H9 (cell line): Measurements from ENCODE around the gene LRRC27. TPM values are rescaled to one million over a fixed set of nuclear protein-coding genes. Genes with fewer than 3 reads are reported as not detected.

Experiments
- DNase-seq: peaks from one replicate; pipeline ENCODE4 v3.0.0-alpha.2; 2017
- H2AFZ ChIP-seq: one replicate; pipeline ENCODE4 v1.6.1; 2013; ENCODE audit warnings: mild to moderate bottlenecking, low read length, control low read depth, moderate library complexity
- H2AK5ac ChIP-seq: 2 replicates; pipeline ENCODE4 v1.6.1; 2013; ENCODE audit warnings: low read length, control low read depth, mixed read lengths; ENCODE audit not compliant: insufficient read length
- H2BK120ac ChIP-seq: one replicate; pipeline ENCODE4 v1.6.1; 2013; ENCODE audit warnings: low read depth, mild to moderate bottlenecking, low read length, control low read depth, inconsistent platforms; ENCODE audit not compliant: poor library complexity, severe bottlenecking
- H2BK12ac ChIP-seq: 2 replicates; pipeline ENCODE4 v1.6.1; 2013; ENCODE audit warnings: low read length, control low read depth, mixed read lengths, low read depth; ENCODE audit not compliant: insufficient read length
- H2BK15ac ChIP-seq: 2 replicates; pipeline ENCODE4 v1.6.1; 2013; ENCODE audit warnings: low read depth, low read length, control low read depth
- H2BK20ac ChIP-seq: one replicate; pipeline ENCODE4 v1.6.1; 2013; ENCODE audit warnings: low read depth, mild to moderate bottlenecking, low read length, control low read depth, inconsistent platforms; ENCODE audit not compliant: poor library complexity, severe bottlenecking
- H2BK5ac ChIP-seq: 2 replicates; pipeline ENCODE4 v1.6.1; 2013; ENCODE audit warnings: low read length, control low read depth, mixed read lengths; ENCODE audit not compliant: insufficient read length
- H3K14ac ChIP-seq: 2 replicates; pipeline ENCODE4 v1.6.1; 2013; ENCODE audit warnings: low read length, control low read depth; ENCODE audit not compliant: insufficient read depth
- H3K18ac ChIP-seq: 2 replicates; pipeline ENCODE4 v1.6.1; 2013; ENCODE audit warnings: low read depth, mild to moderate bottlenecking, mixed read lengths, low read length, control low read depth; ENCODE audit not compliant: insufficient read length
- H3K23ac ChIP-seq: 2 replicates; pipeline ENCODE4 v1.6.1; 2013; ENCODE audit warnings: low read length, control low read depth, mixed read lengths, low read depth; ENCODE audit not compliant: insufficient read length
- H3K23me2 ChIP-seq: 2 replicates; pipeline ENCODE4 v1.6.1; 2013; ENCODE audit warnings: low read depth, mild to moderate bottlenecking, mixed read lengths, low read length, control low read depth; ENCODE audit not compliant: insufficient read length, poor library complexity, severe bottlenecking
- H3K27ac ChIP-seq: 2 replicates; pipeline ENCODE4 v1.5.1; 2013; ENCODE audit warnings: low read length, control low read depth, mixed read lengths, low read depth; ENCODE audit not compliant: insufficient read length
- H3K27me3 ChIP-seq: 2 replicates; pipeline ENCODE4 v1.6.1; 2013; ENCODE audit warnings: low read length, control low read depth, inconsistent platforms; ENCODE audit not compliant: insufficient read depth
- H3K4ac ChIP-seq: 2 replicates; pipeline ENCODE4 v1.6.1; 2013; ENCODE audit warnings: low read depth, mild to moderate bottlenecking, control low read depth, inconsistent platforms, low read length, moderate library complexity
- H3K4me1 ChIP-seq: 2 replicates; pipeline ENCODE4 v1.6.1; 2013; ENCODE audit warnings: low read length, control low read depth, inconsistent platforms; ENCODE audit not compliant: insufficient read depth
- H3K4me2 ChIP-seq: 2 replicates; pipeline ENCODE4 v1.6.1; 2013; ENCODE audit warnings: low read length, control low read depth, mixed read lengths; ENCODE audit not compliant: insufficient read length, insufficient read depth
- H3K56ac ChIP-seq: 2 replicates; pipeline ENCODE4 v1.6.1; 2013; ENCODE audit warnings: low read depth, mild to moderate bottlenecking, mixed read lengths, low read length, control low read depth; ENCODE audit not compliant: insufficient read length
- H3K79me1 ChIP-seq: 2 replicates; pipeline ENCODE4 v1.6.1; 2013; ENCODE audit warnings: low read depth, mild to moderate bottlenecking, moderate library complexity, low read length, control low read depth, inconsistent platforms; ENCODE audit not compliant: insufficient read depth, poor library complexity, severe bottlenecking
- H3K79me2 ChIP-seq: 2 replicates; pipeline ENCODE4 v1.6.1; 2013; ENCODE audit warnings: low read length, control low read depth, inconsistent platforms; ENCODE audit not compliant: insufficient read depth
- H3K9ac ChIP-seq: 2 replicates; pipeline ENCODE4 v1.6.1; 2013; ENCODE audit warnings: low read length, control low read depth, mixed read lengths; ENCODE audit not compliant: insufficient read length; ENCODE audit errors: extremely low read depth
- H3K9me3 ChIP-seq: one replicate; pipeline ENCODE4 v1.6.1; 2013; ENCODE audit warnings: low read depth, low read length, inconsistent platforms; ENCODE audit not compliant: control insufficient read depth
- H3T11ph ChIP-seq: one replicate; pipeline ENCODE4 v1.6.1; 2013; ENCODE audit warnings: mild to moderate bottlenecking, low read length, control low read depth, inconsistent platforms
- H4K20me1 ChIP-seq: one replicate; pipeline ENCODE4 v1.6.1; 2013; ENCODE audit not compliant: control insufficient read depth, insufficient read length, insufficient read depth
- H4K5ac ChIP-seq: 2 replicates; pipeline ENCODE4 v1.6.1; 2013; ENCODE audit warnings: low read depth, mild to moderate bottlenecking, mixed read lengths, low read length, control low read depth; ENCODE audit not compliant: insufficient read length
- H4K8ac ChIP-seq: replicated peaks from 2 replicates; pipeline ENCODE4 v1.6.1; 2013; ENCODE audit warnings: low read length, control low read depth, mixed read lengths, low read depth; ENCODE audit not compliant: insufficient read length
- H4K91ac ChIP-seq: 2 replicates; pipeline ENCODE4 v1.6.1; 2013; ENCODE audit warnings: low read depth, mild to moderate bottlenecking, moderate library complexity, mixed read lengths, low read length, control low read depth; ENCODE audit not compliant: insufficient read length
- H3K27ac Mint-ChIP-seq, 3 experiments: 2 replicates in 2 of 3; 3 replicates in 1 of 3; pipeline ENCODE4 v1.8.0; 2020 to 2021; ENCODE audit warnings: mixed read lengths in 3 of 3, mild to moderate bottlenecking in 1 of 3, moderate library complexity in 1 of 3
- H3K27me3 Mint-ChIP-seq: 2 replicates; pipeline ENCODE4 v1.8.0; 2021; ENCODE audit warnings: low read depth, mild to moderate bottlenecking, moderate library complexity, mixed read lengths
- H3K36me3 Mint-ChIP-seq, 3 experiments: 2 replicates in 2 of 3; 3 replicates in 1 of 3; pipeline ENCODE4 v1.8.0; 2020 to 2021; ENCODE audit warnings: low read depth in 3 of 3, mixed read lengths in 3 of 3; ENCODE audit not compliant: insufficient read depth in 1 of 3
- H3K4me1 Mint-ChIP-seq, 2 experiments: 2 replicates each; pipeline ENCODE4 v1.8.0; 2020; ENCODE audit warnings: mixed read lengths in 2 of 2
- H3K4me3 Mint-ChIP-seq, 2 experiments: 2 replicates in 1 of 2; 3 replicates in 1 of 2; pipeline ENCODE4 v1.8.0; 2020 to 2021; ENCODE audit warnings: mild to moderate bottlenecking in 2 of 2, mixed read lengths in 2 of 2, moderate library complexity in 1 of 2
- H3K9me3 Mint-ChIP-seq, 2 experiments: 2 replicates in 1 of 2; 3 replicates in 1 of 2; pipeline ENCODE4 v1.8.0; 2020; ENCODE audit warnings: mild to moderate bottlenecking in 2 of 2, mixed read lengths in 2 of 2, moderate library complexity in 1 of 2
- CTCF ChIP-seq: fragments of 200-600 bp; sonication (generic); conservative IDR thresholded peaks from 3 replicates; pipeline ENCODE4 v1.8.0; 2021; ENCODE audit warnings: antibody characterized with exemption, mild to moderate bottlenecking
- WGBS: extraction: QIAGEN DNeasy Blood & Tissue Kit; methylation state at CpG from one replicate; pipeline ENCODE4 v1.1.7; 2013; ENCODE audit warnings: missing lambda C conversion rate, low lambda C conversion rate, mixed read lengths; ENCODE audit not compliant: insufficient read length; ENCODE audit errors: extremely low coverage; 5-methylcytosine and 5-hydroxymethylcytosine counted together
- total RNA-seq: library from RNA; stranded (reverse); gene quantifications from 2 replicates; pipeline ENCODE4 v1.2.1, GENCODE V29; 2021

The LRRC27 gene
- total RNA-seq, 1 experiment from 2014 or later = 2.7 TPM

- no peak overlapping the region for H3K9ac ChIP-seq
- H4K8ac ChIP-seq = no peak overlapping the region
- no peak for TF ChIP-seq CTCF
- H3K27ac ChIP-seq = no peak overlapping the region
- H3K27me3 ChIP-seq = no peaks in the 10 kb centered on the region
- no peaks in the 10 kb centered on the region for H3K79me1 ChIP-seq
- Mint-ChIP-seq H3K9me3 (no peaks in the 10 kb centered on the region; a peak in 1 of 5 replicates), H3K4me3 (no peak overlapping the region), H3K4me1 (peaks cover 8 to 10% of the 10 kb centered on the region in 2 experiments), H3K27ac (no peak overlapping the region), H3K27me3 (peaks cover 3% of the 10 kb centered on the region; the same call in 1 of the 2 replicates), H3K36me3 (peaks cover 0 to 4% (median 0%) of the 10 kb centered on the region in 3 experiments; a peak in 3 of 7 replicates)
- H3K56ac ChIP-seq = no peak overlapping the region
- no peak overlapping the region for H2BK5ac ChIP-seq
- H3K9me3 ChIP-seq = no peaks in the 10 kb centered on the region
- H3K4me2 ChIP-seq = no peak overlapping the region
- no peaks in the 10 kb centered on the region for H3K79me2 ChIP-seq
- H2BK12ac ChIP-seq = no peak overlapping the region
- H3K23me2 ChIP-seq = no peaks in the 10 kb centered on the region
- H3K4me1 ChIP-seq = no peaks in the 10 kb centered on the region
- no peak overlapping the region for H2BK15ac ChIP-seq
- H2AK5ac ChIP-seq = no peak overlapping the region
- H3K23ac ChIP-seq = no peak overlapping the region
- WGBS = no CpG with 5 or more reads among the region's 4 CpGs
- no peaks in the 10 kb centered on the region for H4K20me1 ChIP-seq
- H3T11ph ChIP-seq = no peak overlapping the region
- no peak overlapping the region for H2BK20ac ChIP-seq
- H4K5ac ChIP-seq = no peak overlapping the region
- no peak overlapping the region for H4K91ac ChIP-seq
- H2BK120ac ChIP-seq = no peak overlapping the region
- H3K4ac ChIP-seq = no peak overlapping the region
- DNase-seq = no peak
- no peak overlapping the region for H2AFZ ChIP-seq
- H3K18ac ChIP-seq = no peak overlapping the region
- no peak overlapping the region for H3K14ac ChIP-seq
Measured at GRCh38 chr10:132341781-132342180, 9.8 kb downstream of the LRRC27 start.
